T-helper 17 cell (primary cell): ENCODE results near the gene TOP1. TPM values are rescaled to one million over a fixed set of nuclear protein-coding genes. Genes with fewer than 3 reads are reported as not detected.
"Not testable (repeated sequence)": the region's sequence is repeated elsewhere in the genome, so short reads cannot be mapped to it uniquely, and the experiment has no call there.

Experiments
- ATAC-seq: fragments of 150-1000 bp; cut with Tn5 transposase; 2 replicates; pipeline ENCODE4 v1.10.0; 2021; ENCODE audit warnings: mild to moderate bottlenecking, moderate library complexity
- DNase-seq, 3 donors: peaks; one replicate each; pipeline versions ENCODE4 v3.0.0 to v3.0.0-alpha.2; 2020 to 2021
- H3K9me3 ChIP-seq: one replicate; pipeline ENCODE4 v1.7.0; 2013; ENCODE audit warnings: low read length, mild to moderate bottlenecking; ENCODE audit not compliant: control insufficient read depth, poor library complexity, severe bottlenecking
- H3K27ac Mint-ChIP-seq: one replicate; pipeline ENCODE4 v1.8.0; 2022; ENCODE audit warnings: mild to moderate bottlenecking, moderate library complexity, mixed read lengths
- H3K27me3 Mint-ChIP-seq: one replicate; pipeline ENCODE4 v1.8.0; 2022; ENCODE audit warnings: mixed read lengths
- H3K36me3 Mint-ChIP-seq: one replicate; pipeline ENCODE4 v1.8.0; 2022; ENCODE audit warnings: low read depth, mixed read lengths
- H3K4me1 Mint-ChIP-seq: one replicate; pipeline ENCODE4 v1.8.0; 2022; ENCODE audit warnings: mild to moderate bottlenecking, mixed read lengths
- H3K4me3 Mint-ChIP-seq: one replicate; pipeline ENCODE4 v1.8.0; 2022; ENCODE audit warnings: mild to moderate bottlenecking, moderate library complexity, mixed read lengths
- total RNA-seq, 4 donors: library from RNA in 2 of 4; stranded (reverse) in 2 of 4; gene quantifications; one replicate each; pipeline ENCODE4 v1.2.3 and lab custom pipeline; 2022 to 2026

The TOP1 gene
- total RNA-seq, 2 donors from 2014 or later: 37.4 to 44.4 TPM

DNA sequence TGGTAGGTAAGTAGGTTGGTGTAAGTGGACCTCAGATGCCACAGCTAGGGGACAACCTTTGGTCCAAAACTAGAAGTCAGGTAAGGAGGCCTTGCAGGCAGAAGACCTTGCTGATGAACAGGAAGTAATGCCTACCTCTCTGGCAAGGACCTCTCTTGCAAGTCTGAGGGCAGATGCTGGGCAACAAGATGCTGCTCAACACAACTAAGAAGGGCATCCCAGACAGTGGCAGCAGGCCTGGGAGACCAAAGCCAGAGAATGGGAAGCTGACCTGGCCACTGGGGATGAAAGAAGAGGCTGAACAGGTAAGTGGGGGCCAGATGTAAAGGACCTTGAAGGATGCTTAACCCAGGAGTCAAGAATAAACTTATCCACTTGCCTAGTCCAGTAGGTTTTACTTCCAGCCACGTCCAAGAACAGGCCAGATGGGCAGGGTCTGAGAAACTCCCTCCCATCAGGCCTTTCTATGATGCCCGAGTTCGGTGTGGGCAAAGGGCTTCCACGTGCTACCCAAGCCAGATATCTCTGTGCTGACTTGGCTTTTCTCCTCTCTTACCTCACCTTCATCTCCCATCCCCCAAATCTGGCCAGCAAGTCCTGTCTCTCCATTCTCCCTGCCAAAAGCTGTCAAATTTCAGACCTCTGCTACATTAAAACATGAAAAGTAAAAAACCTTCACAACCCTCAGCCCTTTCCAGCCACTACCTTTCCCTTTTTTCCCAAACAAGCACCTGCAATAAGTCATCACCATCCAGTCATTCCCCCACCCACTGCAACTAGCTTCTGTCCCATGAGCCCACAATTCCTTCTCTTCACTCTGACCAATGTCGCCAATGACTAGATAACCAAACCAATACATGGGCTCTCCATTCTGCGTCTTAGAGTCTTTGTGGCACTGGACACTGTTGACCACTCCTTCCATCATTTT lies 97.2 kb downstream of the TOP1 start:
- peaks cover 21% of the 10 kb centered on the region for H3K4me1 Mint-ChIP-seq
- H3K36me3 Mint-ChIP-seq: peaks cover 14% of the 10 kb centered on the region
- H3K4me3 Mint-ChIP-seq: peak overlapping the region; percentile 57
- H3K27me3 Mint-ChIP-seq: no peaks in the 10 kb centered on the region
- ATAC-seq: peak; percentile 19
- no peak for DNase-seq
- H3K9me3 ChIP-seq: no peaks in the 10 kb centered on the region
- peak overlapping the region; percentile 91 for H3K27ac Mint-ChIP-seq

DNA sequence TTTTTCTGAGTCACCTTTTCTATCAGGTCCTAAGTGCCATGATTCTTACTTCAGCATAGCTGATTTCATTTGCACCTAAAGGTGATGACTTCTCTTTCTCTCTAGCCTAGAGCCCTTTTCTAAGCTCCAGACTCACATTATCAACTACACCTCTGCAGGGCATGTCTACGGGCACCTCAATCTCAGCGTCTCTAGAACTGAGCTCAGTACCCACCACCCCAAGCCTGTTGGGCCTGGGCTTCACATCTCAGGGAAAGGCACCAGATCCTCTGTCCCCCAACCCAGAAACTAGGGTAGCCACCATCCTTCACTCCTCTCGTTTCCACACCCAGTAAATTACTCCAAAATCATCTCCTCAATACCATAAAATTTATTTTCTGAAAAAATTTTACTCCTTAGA lies 98.1 kb downstream of the TOP1 start:
- H3K36me3 Mint-ChIP-seq: peaks cover 14% of the 10 kb centered on the region
- H3K9me3 ChIP-seq: no peaks in the 10 kb centered on the region
- peak overlapping the region; percentile 91 for H3K27ac Mint-ChIP-seq
- ATAC-seq: peak; percentile 25
- no peaks in the 10 kb centered on the region for H3K27me3 Mint-ChIP-seq
- no peak for DNase-seq
- H3K4me3 Mint-ChIP-seq: peak overlapping the region; percentile 5
- H3K4me1 Mint-ChIP-seq: peaks cover 13% of the 10 kb centered on the region

- not testable (repeated sequence) for H3K9me3 ChIP-seq, H3K4me3 Mint-ChIP-seq
- peaks cover 15% of the 10 kb centered on the region for H3K4me1 Mint-ChIP-seq
These were observed 99.7 kb downstream of the TOP1 start for GRCh38 chr20:41128317-41128716.

GRCh38 chr20:41131594-41132387 lies 103.2 kb downstream of the TOP1 start:
- H3K4me3 Mint-ChIP-seq: no peak overlapping the region
- peaks cover 29% of the 10 kb centered on the region for H3K4me1 Mint-ChIP-seq
- no peak overlapping the region for H3K27ac Mint-ChIP-seq
- H3K9me3 ChIP-seq: no peaks in the 10 kb centered on the region
- ATAC-seq (no peak), DNase-seq (no peak)
- H3K36me3 Mint-ChIP-seq: peaks cover 3% of the 10 kb centered on the region
- no peaks in the 10 kb centered on the region for H3K27me3 Mint-ChIP-seq

More at GRCh38 chr20:41128317-41128716, 99.7 kb downstream of the TOP1 start:
- DNase-seq, H3K27ac Mint-ChIP-seq, ATAC-seq, H3K27me3 Mint-ChIP-seq: not testable (repeated sequence)
- peaks cover 10% of the 10 kb centered on the region for H3K36me3 Mint-ChIP-seq

DNA sequence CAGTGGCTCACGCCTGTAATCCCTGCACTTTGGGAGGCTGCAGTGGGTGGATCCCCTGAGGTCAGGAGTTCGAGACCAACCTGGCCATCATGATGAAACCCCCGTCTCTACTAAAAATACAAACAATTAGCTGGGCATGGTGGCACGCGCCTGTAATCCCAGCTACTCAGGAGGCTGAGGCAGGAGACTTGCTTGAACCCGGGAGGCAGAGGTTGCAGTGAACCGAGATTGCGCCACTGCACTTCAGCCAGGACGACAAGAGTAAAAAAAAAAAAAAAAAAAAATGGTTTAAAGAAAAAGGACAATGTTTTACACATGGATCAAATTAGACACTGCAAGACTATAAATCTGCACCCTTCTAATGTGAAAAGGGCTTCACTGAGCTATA lies 103.8 kb downstream of the TOP1 start:
- not testable (repeated sequence) for H3K9me3 ChIP-seq, ATAC-seq, DNase-seq, H3K4me3 Mint-ChIP-seq, H3K27me3 Mint-ChIP-seq, H3K27ac Mint-ChIP-seq, H3K36me3 Mint-ChIP-seq
- peaks cover 29% of the 10 kb centered on the region for H3K4me1 Mint-ChIP-seq

DNA sequence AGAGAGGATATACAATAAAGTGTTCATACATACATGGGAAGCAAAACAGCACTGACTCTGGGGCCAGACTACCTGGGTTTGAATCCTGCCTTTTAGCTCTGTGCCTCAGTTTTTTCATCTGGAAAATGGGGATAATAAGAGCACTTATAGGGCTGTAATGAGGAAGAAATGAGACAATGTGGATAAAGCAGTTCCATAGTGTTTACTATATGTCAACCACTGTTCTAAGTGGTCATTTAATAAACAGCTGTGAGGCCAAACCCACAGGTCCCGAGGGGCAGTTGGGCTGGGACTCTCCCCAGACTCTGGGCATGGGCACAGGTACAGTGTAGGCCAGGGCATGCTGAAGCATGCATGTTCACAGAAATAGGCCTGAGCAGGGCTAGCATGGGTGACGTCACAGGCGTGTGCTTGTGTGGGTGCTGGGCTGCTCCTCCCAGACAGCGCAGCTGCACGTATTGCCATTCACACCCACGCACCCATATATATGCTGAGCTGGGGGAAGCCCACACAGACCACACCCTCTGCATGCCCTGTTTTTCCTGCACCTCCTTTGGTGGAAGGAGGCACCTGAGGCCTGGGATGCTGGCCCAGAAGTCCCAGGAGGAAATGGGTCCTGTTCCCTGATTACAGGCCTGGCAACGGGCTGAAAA lies 105.2 kb downstream of the TOP1 start:
- H3K4me1 Mint-ChIP-seq: peaks cover 33% of the 10 kb centered on the region
- H3K9me3 ChIP-seq: no peaks in the 10 kb centered on the region
- no peaks in the 10 kb centered on the region for H3K27me3 Mint-ChIP-seq
- peak overlapping the region; percentile 95 for H3K27ac Mint-ChIP-seq
- no peak overlapping the region for H3K4me3 Mint-ChIP-seq
- peak; percentile 41 for ATAC-seq
- peak; percentile 31 to 56 (median 40) for DNase-seq
- H3K36me3 Mint-ChIP-seq: peaks cover 3% of the 10 kb centered on the region

DNA sequence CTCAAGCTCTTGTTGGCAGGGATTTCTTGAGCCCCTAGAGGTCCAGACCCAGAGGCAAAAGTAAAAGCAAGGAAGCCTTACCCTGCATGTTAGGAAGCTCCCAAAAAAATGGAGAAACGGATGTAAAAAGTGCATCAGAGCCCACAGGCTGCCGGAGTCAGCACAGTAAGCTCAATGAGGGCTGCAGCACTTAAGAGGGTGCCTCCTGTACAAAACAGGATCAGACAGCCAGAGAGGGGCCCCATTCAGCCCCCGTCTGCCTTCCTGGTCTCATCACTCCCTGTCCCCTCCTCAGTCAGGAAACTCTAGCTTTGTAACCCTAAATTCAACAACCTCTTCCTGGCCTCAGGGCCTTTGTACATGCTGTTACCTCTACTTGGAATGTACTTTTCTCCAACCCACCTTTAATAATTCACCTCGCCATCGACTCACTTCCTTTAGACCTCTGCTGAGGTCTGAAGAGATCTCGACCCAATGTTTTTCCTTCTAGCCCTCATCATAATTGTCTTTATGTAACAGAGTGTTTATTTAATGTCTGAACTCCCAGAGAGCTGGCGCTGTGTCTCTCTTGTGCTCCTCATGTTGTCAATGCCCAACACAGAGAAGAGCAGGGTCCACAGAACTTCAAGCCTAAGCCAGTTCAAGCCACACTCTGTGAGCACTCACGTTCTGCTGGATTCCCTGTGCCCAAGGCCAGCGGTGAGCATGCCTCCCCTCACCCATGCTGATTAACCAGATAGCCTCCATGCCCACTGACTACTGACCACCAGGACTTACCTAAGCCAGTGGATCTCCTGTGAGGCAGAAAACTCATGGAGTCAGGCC lies 106.0 kb downstream of the TOP1 start:
- ATAC-seq: no peak
- peak overlapping the region; percentile 95 for H3K27ac Mint-ChIP-seq
- H3K4me1 Mint-ChIP-seq: peaks cover 38% of the 10 kb centered on the region
- H3K36me3 Mint-ChIP-seq: peaks cover 4% of the 10 kb centered on the region
- H3K9me3 ChIP-seq: no peaks in the 10 kb centered on the region
- H3K27me3 Mint-ChIP-seq: no peaks in the 10 kb centered on the region
- no peak overlapping the region for H3K4me3 Mint-ChIP-seq
- no peak for DNase-seq

DNA sequence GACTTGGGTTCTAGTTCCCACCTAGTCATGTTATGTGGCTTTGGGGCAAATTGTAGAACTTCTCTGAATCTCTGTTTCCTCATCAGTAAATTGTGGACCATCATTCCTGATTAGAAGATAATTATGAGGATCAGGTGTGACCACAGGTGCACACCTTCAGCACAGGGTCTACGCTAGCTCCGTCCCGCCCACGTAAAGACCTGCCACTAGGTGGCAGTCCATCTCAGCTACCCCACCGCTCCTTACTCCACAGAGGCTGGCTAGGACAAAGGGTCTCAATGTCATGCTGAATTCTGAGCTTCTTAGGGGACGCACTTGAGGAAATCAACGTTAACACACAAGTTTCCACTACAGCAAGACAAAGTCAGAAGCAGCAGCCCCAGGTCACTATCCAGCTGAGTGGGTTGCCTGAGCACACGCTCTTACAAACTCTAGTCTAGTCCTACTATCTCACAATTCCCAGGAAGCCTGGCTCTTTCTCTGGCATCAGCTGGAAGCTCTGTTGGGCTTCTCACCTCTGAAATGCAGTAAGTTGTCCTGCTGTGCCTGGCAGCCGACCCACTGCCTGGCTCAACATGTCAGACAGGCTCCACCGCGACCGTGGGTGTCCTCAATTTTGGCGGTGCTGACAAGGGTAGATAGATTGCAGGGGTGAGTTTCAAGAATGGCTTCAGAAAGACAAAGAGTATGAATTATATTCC lies 106.7 kb downstream of the TOP1 start:
- Mint-ChIP-seq H3K4me1 (peaks cover 46% of the 10 kb centered on the region), H3K4me3 (peak overlapping the region; percentile 96), H3K36me3 (peaks cover 8% of the 10 kb centered on the region), H3K27me3 (no peaks in the 10 kb centered on the region), H3K27ac (peak overlapping the region; percentile 95)
- DNase-seq (peak; percentile 46 to 49 (median 47)), ATAC-seq (peak; percentile 24)
- H3K9me3 ChIP-seq: no peaks in the 10 kb centered on the region

- Mint-ChIP-seq H3K27me3 (no peaks in the 10 kb centered on the region), H3K27ac (peak overlapping the region; percentile 95), H3K4me3 (peak overlapping the region; percentile 96), H3K4me1 (peaks cover 51% of the 10 kb centered on the region), H3K36me3 (peaks cover 9% of the 10 kb centered on the region)
- DNase-seq: no peak
- no peak for ATAC-seq
- no peaks in the 10 kb centered on the region for H3K9me3 ChIP-seq
These were observed 107.5 kb downstream of the TOP1 start for GRCh38 chr20:41135888-41136679.

DNA sequence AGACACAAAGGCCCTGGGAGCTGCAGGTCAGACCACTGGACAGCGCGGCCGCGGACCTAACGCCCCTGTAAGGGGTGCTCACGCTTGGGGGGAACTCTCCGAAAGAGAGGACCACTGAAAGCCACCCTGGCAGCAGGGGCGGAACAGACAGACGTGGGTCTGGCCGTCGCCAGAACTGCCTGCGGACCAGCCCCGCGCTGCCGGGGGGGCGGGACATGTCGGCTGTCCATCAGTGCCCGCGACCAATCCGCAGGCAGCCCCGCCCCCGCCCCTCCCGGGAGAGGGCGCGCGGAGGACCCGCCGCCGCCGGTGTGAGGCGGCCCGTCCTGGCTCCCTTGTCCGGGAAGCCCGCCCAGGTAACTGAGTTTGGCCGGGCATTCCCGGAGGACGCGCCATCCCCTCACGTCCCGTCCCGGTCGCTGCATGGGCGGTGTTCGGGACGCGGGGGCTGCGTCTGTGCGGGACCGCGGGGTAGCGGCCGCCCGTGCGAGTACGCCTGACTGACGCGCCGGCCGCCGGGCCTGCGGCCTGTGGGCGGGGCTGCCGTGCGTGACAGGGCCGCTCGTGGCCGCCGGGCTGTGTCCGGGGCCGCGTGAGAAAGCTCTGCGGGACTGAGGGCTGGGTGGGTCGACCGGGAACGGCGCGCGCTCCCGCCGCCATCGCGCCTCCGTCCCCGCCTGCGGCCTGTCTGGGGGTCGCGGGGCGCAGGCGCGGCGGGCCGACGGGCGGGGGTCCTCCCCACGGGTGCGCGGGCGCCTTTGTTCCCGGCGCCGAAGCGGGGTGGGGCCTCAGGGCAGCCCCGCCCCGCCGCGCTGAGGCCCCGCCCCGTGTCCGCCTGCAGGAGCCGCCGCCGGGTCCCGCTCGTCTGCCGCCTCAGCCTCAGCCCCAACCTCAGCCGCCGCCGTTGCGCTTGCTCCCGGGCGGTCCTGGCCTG lies 108.3 kb downstream of the TOP1 start, which contains the start of gene PLCG1:
Gene PLCG1, plus strand, starts transcription at position 864 of the 934 bp plus-strand sequence. CDS start 99 bp downstream, outside the sequence.
- ATAC-seq (peak; percentile 75), DNase-seq (peak; percentile 72 to 87 (median 82))
- peak within 1 kb of the TSS; percentile 98 for H3K4me3 Mint-ChIP-seq
- H3K4me1 Mint-ChIP-seq: peaks cover 58% of the 10 kb centered on the region
- no peaks in the 10 kb centered on the region for H3K27me3 Mint-ChIP-seq
- H3K36me3 Mint-ChIP-seq: peaks cover 10% of the 10 kb centered on the region
- H3K27ac Mint-ChIP-seq: peak within 1 kb of the TSS; percentile 96
- no peaks in the 10 kb centered on the region for H3K9me3 ChIP-seq
